WTC11 (cell line): ENCODE measurements around the gene CAST. TPM values are rescaled to one million over a fixed set of nuclear protein-coding genes. Genes with fewer than 3 reads are reported as not detected.

Experiments used
- ATAC-seq: fragments of 200-7000 bp; cut with Tn5 transposase; 2 replicates; pipeline ENCODE4 v1.10.0; 2021; ENCODE audit warnings: mild to moderate bottlenecking, moderate library complexity
- CTCF ChIA-PET: fragments of 300-600 bp; sonication (Branson Sonifier 250); formaldehyde crosslinking; loops from one replicate; lab custom pipeline; 2021; ENCODE audit warnings: antibody characterized with exemption; lab: Charles Lee
- POLR2A ChIA-PET: fragments of 350-600 bp; sonication (Branson Sonifier 250); formaldehyde crosslinking; loops from one replicate; lab custom pipeline; 2021; ENCODE audit warnings: antibody characterized with exemption; lab: Charles Lee
- DNase-seq: peaks from one replicate; pipeline ENCODE4 v3.0.0; 2021; ENCODE audit warnings: low spot score
- H3K27ac Mint-ChIP-seq: 2 replicates; pipeline ENCODE4 v1.8.0; 2021; ENCODE audit warnings: mixed read lengths
- H3K27me3 Mint-ChIP-seq: 2 replicates; pipeline ENCODE4 v1.8.0; 2021; ENCODE audit warnings: low read depth, mild to moderate bottlenecking, moderate library complexity, mixed read lengths
- H3K36me3 Mint-ChIP-seq: 2 replicates; pipeline ENCODE4 v1.8.0; 2021; ENCODE audit warnings: mixed read lengths
- H3K4me1 Mint-ChIP-seq: 2 replicates; pipeline ENCODE4 v1.8.0; 2022; ENCODE audit warnings: mixed read lengths
- H3K4me3 Mint-ChIP-seq: 2 replicates; pipeline ENCODE4 v1.8.0; 2021; ENCODE audit warnings: mild to moderate bottlenecking, moderate library complexity, mixed read lengths
- H3K9me3 Mint-ChIP-seq: 2 replicates; pipeline ENCODE4 v1.8.0; 2021; ENCODE audit warnings: mixed read lengths
- AR ChIP-seq: fragments of 250-450 bp; sonication (Bioruptor Pico); IDR thresholded peaks from 2 replicates; pipeline ENCODE4 v1.9.0; 2021; ENCODE audit warnings: mild to moderate bottlenecking
- ARID4B ChIP-seq: sonication (generic); formaldehyde crosslinking; IDR thresholded peaks from 2 replicates; pipeline ENCODE4 v1.8.0; 2023; ENCODE audit warnings: missing genetic modification reagents, mild to moderate bottlenecking, borderline replicate concordance
- E2F4 ChIP-seq: sonication (generic); formaldehyde crosslinking; IDR thresholded peaks from 2 replicates; pipeline ENCODE4 v1.8.1; 2022; ENCODE audit warnings: low read depth, mild to moderate bottlenecking, moderate library complexity, missing genetic modification reagents, borderline replicate concordance
- E2F5 ChIP-seq: sonication (generic); formaldehyde crosslinking; IDR thresholded peaks from 2 replicates; pipeline ENCODE4 v1.8.1; 2022; ENCODE audit warnings: mild to moderate bottlenecking, moderate library complexity, missing genetic modification reagents
- ELF4 ChIP-seq: sonication (generic); formaldehyde crosslinking; IDR thresholded peaks from 2 replicates; pipeline ENCODE4 v1.8.1; 2022; ENCODE audit warnings: low read depth, mild to moderate bottlenecking, moderate library complexity, missing genetic modification reagents
- HMGA2 ChIP-seq: fragments of 250-450 bp; sonication (Bioruptor Pico); IDR thresholded peaks from 2 replicates; pipeline ENCODE4 v1.4.0; 2021; ENCODE audit warnings: mild to moderate bottlenecking, moderate library complexity
- SP1 ChIP-seq: sonication (generic); formaldehyde crosslinking; conservative IDR thresholded peaks from 2 replicates; pipeline ENCODE4 v1.8.1; 2022; ENCODE audit warnings: missing genetic modification reagents
- TEAD4 ChIP-seq: sonication (generic); formaldehyde crosslinking; IDR thresholded peaks from 2 replicates; pipeline ENCODE4 v1.8.0; 2022; ENCODE audit warnings: mild to moderate bottlenecking, missing genetic modification reagents
- ZMAT4 ChIP-seq: fragments of 250-450 bp; sonication (Bioruptor Pico); IDR thresholded peaks from 2 replicates; pipeline ENCODE4 v1.9.0; 2021; ENCODE audit warnings: mild to moderate bottlenecking
- total RNA-seq: library from RNA; stranded (reverse); gene quantifications from 3 replicates; pipeline ENCODE4 v1.2.3, GENCODE V29; 2021
- TF ChIP-seq, protein P1 (sequence below): sonication (generic); formaldehyde crosslinking; conservative IDR thresholded peaks from 2 replicates; pipeline ENCODE4 v1.8.1; 2023; ENCODE audit warnings: mild to moderate bottlenecking, low read depth, missing genetic modification reagents, moderate library complexity
- TF ChIP-seq, protein P2 (sequence below): sonication (generic); formaldehyde crosslinking; IDR thresholded peaks from 2 replicates; pipeline ENCODE4 v1.8.1; 2022; ENCODE audit warnings: low read depth, missing genetic modification reagents, borderline replicate concordance

The CAST gene
- total RNA-seq, 1 experiment from 2014 or later, result 40.0 TPM

GRCh38 chr5:96755851-96756250 lies 93.7 kb downstream of the CAST start (continued):
- TF ChIP-seq E2F5 (CRISPR knock-in tag) (no peak), HMGA2 (CRISPR knock-in tag) (no peak), E2F4 (CRISPR knock-in tag) (no peak), AR (CRISPR knock-in tag) (no peak), ARID4B (CRISPR knock-in tag) (no peak), SP1 (CRISPR knock-in tag) (no peak)
- TF ChIP-seq, protein P1, sequence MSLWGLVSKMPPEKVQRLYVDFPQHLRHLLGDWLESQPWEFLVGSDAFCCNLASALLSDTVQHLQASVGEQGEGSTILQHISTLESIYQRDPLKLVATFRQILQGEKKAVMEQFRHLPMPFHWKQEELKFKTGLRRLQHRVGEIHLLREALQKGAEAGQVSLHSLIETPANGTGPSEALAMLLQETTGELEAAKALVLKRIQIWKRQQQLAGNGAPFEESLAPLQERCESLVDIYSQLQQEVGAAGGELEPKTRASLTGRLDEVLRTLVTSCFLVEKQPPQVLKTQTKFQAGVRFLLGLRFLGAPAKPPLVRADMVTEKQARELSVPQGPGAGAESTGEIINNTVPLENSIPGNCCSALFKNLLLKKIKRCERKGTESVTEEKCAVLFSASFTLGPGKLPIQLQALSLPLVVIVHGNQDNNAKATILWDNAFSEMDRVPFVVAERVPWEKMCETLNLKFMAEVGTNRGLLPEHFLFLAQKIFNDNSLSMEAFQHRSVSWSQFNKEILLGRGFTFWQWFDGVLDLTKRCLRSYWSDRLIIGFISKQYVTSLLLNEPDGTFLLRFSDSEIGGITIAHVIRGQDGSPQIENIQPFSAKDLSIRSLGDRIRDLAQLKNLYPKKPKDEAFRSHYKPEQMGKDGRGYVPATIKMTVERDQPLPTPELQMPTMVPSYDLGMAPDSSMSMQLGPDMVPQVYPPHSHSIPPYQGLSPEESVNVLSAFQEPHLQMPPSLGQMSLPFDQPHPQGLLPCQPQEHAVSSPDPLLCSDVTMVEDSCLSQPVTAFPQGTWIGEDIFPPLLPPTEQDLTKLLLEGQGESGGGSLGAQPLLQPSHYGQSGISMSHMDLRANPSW (CRISPR knock-in tag), result no peak

DNA sequence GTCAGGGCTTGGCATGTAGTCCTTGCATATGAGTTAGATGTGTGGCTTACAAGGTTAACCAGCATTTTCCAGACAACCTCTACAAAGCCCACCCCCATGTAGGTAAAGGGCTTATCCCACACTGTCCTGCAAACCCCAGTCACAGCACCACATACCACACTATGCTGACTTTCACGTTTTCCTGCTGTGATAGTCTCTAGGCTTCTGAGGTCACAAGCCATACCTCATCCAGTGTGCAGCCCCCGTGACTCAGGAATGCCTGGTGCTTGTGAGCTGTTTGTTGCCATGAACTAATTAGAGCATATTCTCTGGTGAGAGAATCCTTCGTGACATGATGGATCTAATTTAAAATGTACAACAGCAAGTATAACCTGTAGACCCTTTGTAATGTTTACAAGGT lies 94.8 kb downstream of the CAST start:
- DNase-seq, result no peak
- POLR2A ChIA-PET, result no interaction called here
- CTCF ChIA-PET, result no interaction called here
- Mint-ChIP-seq H3K36me3 (peaks cover 6% of the 10 kb centered on the region; the same call in 1 of the 2 replicates), H3K9me3 (no peaks in the 10 kb centered on the region), H3K27me3 (no peaks in the 10 kb centered on the region), H3K27ac (no peak overlapping the region), H3K4me3 (no peak overlapping the region), H3K4me1 (no peaks in the 10 kb centered on the region)
- ATAC-seq, result no peak
- no peak for TF ChIP-seq ZMAT4 (CRISPR knock-in tag)
- no peak for TF ChIP-seq ELF4 (CRISPR knock-in tag)
- no peak for TF ChIP-seq AR (CRISPR knock-in tag)
- no peak for TF ChIP-seq TEAD4
- TF ChIP-seq, protein P2, sequence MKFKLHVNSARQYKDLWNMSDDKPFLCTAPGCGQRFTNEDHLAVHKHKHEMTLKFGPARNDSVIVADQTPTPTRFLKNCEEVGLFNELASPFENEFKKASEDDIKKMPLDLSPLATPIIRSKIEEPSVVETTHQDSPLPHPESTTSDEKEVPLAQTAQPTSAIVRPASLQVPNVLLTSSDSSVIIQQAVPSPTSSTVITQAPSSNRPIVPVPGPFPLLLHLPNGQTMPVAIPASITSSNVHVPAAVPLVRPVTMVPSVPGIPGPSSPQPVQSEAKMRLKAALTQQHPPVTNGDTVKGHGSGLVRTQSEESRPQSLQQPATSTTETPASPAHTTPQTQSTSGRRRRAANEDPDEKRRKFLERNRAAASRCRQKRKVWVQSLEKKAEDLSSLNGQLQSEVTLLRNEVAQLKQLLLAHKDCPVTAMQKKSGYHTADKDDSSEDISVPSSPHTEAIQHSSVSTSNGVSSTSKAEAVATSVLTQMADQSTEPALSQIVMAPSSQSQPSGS (CRISPR knock-in tag), result no peak
- TF ChIP-seq E2F4 (CRISPR knock-in tag), result no peak
